HepG2 (cell line): ENCODE measurements around the gene MFSD6. TPM values are rescaled to one million over a fixed set of nuclear protein-coding genes. Genes with fewer than 3 reads are reported as not detected.

Experiments
- HNF4G ChIP-seq, 2 experiments: sonication (generic) in 1 of 2; formaldehyde crosslinking in 1 of 2; IDR thresholded peaks; 2 replicates each; pipeline versions ENCODE4 v1.4.0 to v1.6.1; 2011 to 2020; ENCODE audit warnings: borderline replicate concordance in 2 of 2, low read depth in 2 of 2, mild to moderate bottlenecking in 2 of 2, low read length in 1 of 2, missing genetic modification reagents in 1 of 2, moderate library complexity in 1 of 2
- LCORL ChIP-seq, 2 experiments: fragments of 450-650 bp in 1 of 2; sonication (generic) in 1 of 2; formaldehyde crosslinking in 1 of 2; IDR thresholded peaks; 2 replicates each; pipeline versions ENCODE4 v1.5.0 to v1.6.1; 2017 to 2020; ENCODE audit warnings: antibody characterized with exemption in 1 of 2, missing genetic modification reagents in 1 of 2
- MEF2D ChIP-seq: sonication (generic); formaldehyde crosslinking; IDR thresholded peaks from 2 replicates; pipeline ENCODE4 v1.5.1; 2020; ENCODE audit warnings: mild to moderate bottlenecking, missing genetic modification reagents
- PAXIP1 ChIP-seq: sonication (generic); formaldehyde crosslinking; conservative IDR thresholded peaks from 2 replicates; pipeline ENCODE4 v1.4.0; 2020; ENCODE audit warnings: mild to moderate bottlenecking, missing genetic modification reagents, moderate library complexity
- POGZ ChIP-seq: sonication (generic); formaldehyde crosslinking; IDR thresholded peaks from 2 replicates; pipeline ENCODE4 v1.4.0; 2020; ENCODE audit warnings: mild to moderate bottlenecking, missing genetic modification reagents
- RFX1 ChIP-seq: fragments of 450-650 bp; IDR thresholded peaks from 2 replicates; pipeline ENCODE4 v1.6.1; 2017
- SPEN ChIP-seq: sonication (generic); formaldehyde crosslinking; IDR thresholded peaks from 2 replicates; pipeline ENCODE4 v1.5.1; 2020; ENCODE audit warnings: low read depth, mild to moderate bottlenecking, missing genetic modification reagents
- ZMYM4 ChIP-seq: sonication (generic); formaldehyde crosslinking; IDR thresholded peaks from 2 replicates; pipeline ENCODE4 v1.8.1; 2023; ENCODE audit warnings: mild to moderate bottlenecking, missing genetic modification reagents
- ZNF644 ChIP-seq: IDR thresholded peaks from 2 replicates; pipeline ENCODE4 v1.6.1; 2016; ENCODE audit warnings: low read depth
- polyA plus RNA-seq, 8 experiments: library from polyadenylated mRNA; depleted of rRNA in 3 of 8; stranded (reverse) in 7 of 8; unstranded in 1 of 8; fragments of >200 nt; fragmentation: Illumina TruSeq in 4 of 8; extraction: Trizol in 4 of 8; gene quantifications; 2 replicates each; pipeline versions ENCODE4 v1.2.1 to v1.2.3, GENCODE V29; 2011 to 2016; ENCODE audit warnings: low read depth in 4 of 8, missing spikeins in 1 of 8, mixed read lengths in 1 of 8; ENCODE audit not compliant: insufficient read depth in 1 of 8
- total RNA-seq, 5 experiments: library from RNA; depleted of rRNA; stranded (reverse); fragments of >200 nt; fragmentation: Illumina TruSeq; extraction: Trizol; gene quantifications; 2 replicates each; pipeline ENCODE4 v1.2.3, GENCODE V29; 2016; ENCODE audit warnings: low read depth in 1 of 5
- TF ChIP-seq, protein P1 (sequence below): IDR thresholded peaks from 2 replicates; pipeline ENCODE4 v1.4.0; 2020; ENCODE audit warnings: mild to moderate bottlenecking, missing genetic modification reagents

MFSD6 gene
- total and polyA plus RNA-seq, 2 of the 13 experiments (the other 11 are each of a cell fraction or from before 2014, with no cell fraction given), result 0.92 to 1.4 TPM

GRCh38 chr2:190466819-190467446, 58.8 kb downstream of the MFSD6 start (continued):
- TF ChIP-seq, protein P1, sequence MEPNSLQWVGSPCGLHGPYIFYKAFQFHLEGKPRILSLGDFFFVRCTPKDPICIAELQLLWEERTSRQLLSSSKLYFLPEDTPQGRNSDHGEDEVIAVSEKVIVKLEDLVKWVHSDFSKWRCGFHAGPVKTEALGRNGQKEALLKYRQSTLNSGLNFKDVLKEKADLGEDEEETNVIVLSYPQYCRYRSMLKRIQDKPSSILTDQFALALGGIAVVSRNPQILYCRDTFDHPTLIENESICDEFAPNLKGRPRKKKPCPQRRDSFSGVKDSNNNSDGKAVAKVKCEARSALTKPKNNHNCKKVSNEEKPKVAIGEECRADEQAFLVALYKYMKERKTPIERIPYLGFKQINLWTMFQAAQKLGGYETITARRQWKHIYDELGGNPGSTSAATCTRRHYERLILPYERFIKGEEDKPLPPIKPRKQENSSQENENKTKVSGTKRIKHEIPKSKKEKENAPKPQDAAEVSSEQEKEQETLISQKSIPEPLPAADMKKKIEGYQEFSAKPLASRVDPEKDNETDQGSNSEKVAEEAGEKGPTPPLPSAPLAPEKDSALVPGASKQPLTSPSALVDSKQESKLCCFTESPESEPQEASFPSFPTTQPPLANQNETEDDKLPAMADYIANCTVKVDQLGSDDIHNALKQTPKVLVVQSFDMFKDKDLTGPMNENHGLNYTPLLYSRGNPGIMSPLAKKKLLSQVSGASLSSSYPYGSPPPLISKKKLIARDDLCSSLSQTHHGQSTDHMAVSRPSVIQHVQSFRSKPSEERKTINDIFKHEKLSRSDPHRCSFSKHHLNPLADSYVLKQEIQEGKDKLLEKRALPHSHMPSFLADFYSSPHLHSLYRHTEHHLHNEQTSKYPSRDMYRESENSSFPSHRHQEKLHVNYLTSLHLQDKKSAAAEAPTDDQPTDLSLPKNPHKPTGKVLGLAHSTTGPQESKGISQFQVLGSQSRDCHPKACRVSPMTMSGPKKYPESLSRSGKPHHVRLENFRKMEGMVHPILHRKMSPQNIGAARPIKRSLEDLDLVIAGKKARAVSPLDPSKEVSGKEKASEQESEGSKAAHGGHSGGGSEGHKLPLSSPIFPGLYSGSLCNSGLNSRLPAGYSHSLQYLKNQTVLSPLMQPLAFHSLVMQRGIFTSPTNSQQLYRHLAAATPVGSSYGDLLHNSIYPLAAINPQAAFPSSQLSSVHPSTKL (CRISPR knock-in tag), result no peak
- TF ChIP-seq MEF2D, result peak; percentile 42; the same call in 1 of the 2 replicates
- TF ChIP-seq RFX1, result peak; percentile 79
- 0 out of 2 replicates have a peak, but pooled peaks have one; percentile 15 for TF ChIP-seq POGZ
- TF ChIP-seq ZMYM4 (CRISPR knock-in tag), result peak; percentile 58
- TF ChIP-seq PAXIP1 (CRISPR knock-in tag), result peak; percentile 75
- peak; percentile 42; the same call in 1 of the 2 replicates for TF ChIP-seq HNF4G (IDR thresholded peaks at IDR 0.05; ENCODE audit: borderline replicate concordance, low read depth, low read length)
- TF ChIP-seq HNF4G (CRISPR knock-in tag; IDR thresholded peaks at IDR 0.05; ENCODE audit: borderline replicate concordance, low read depth), result no peak
- TF ChIP-seq LCORL (IDR thresholded peaks at IDR 0.05), result no peak
- peak; percentile 54; the same call in 1 of the 2 replicates for TF ChIP-seq LCORL (CRISPR knock-in tag; IDR thresholded peaks at IDR 0.05)
- TF ChIP-seq ZNF644, result peak; percentile 63
- no peak for TF ChIP-seq SPEN (CRISPR knock-in tag)
